HG02884 (cell line): ENCODE measurements around the gene VKORC1L1.
"Not testable (repeated sequence)": the region's sequence is repeated elsewhere in the genome, so short reads cannot be mapped to it uniquely, and the experiment has no call there.

Source experiments
- ATAC-seq: cut with Tn5 transposase; IDR thresholded peaks from one replicate; pipeline ENCODE4 v1.9.1; 2021; ENCODE audit warnings: mild to moderate bottlenecking, moderate library complexity; ENCODE audit not compliant: unreplicated experiment

VKORC1L1 gene

DNA sequence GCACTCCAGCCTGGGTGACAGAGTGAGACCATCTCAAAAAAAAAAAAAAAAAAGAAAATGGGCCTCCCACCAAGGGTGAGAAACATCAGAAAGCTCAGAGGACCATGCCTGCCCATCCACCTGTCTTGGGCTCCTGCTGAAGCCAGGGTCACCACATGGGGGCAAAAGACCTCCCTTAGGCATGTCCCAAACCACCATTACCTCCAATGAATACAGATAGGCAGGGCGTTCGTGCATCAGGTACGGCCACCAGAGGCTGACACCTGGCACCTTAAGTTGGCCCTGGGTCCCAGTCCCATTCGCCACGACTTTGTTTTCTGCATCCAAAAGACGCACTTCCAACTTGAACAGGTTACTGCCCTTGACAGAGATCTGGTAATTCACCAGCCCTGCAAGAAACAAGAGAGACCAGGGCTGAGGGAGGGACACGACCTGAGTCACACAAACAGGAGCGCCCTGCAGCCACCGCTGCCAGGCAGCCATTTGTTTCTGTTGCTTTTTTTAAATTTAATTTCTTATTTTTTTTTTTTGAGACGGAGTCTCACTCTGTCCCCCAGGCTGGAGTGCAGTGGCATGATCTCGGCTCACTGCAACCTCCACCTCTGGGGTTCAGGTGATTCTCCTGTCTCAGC lies 103.1 kb downstream of the VKORC1L1 start:
- no peak for ATAC-seq

DNA sequence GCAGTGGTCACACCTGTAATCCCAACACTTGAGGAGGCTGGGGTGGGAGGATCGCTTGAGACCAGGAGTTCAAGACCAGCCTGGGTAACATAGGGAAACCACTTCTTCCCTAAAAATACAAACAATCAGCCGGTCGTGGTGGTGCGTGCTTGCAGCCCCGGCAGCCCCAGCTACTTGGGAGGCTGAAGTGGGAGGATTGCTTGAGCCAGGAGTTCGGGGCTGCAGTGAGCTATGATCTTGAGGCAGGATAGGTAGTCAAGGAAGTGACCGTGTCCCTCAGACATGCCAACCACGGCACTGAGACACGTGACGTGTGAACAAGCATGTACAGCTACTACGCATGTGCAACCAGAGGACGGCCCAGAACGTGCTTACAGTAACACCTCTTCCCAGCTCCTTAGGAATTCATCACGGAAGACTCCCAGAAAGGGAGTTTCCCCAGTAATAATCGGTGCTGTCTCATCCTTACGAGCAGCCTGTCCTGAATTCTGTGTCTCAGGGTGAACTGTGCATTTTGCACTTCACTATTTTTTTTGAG lies 103.9 kb downstream of the VKORC1L1 start:
- no peak for ATAC-seq

DNA sequence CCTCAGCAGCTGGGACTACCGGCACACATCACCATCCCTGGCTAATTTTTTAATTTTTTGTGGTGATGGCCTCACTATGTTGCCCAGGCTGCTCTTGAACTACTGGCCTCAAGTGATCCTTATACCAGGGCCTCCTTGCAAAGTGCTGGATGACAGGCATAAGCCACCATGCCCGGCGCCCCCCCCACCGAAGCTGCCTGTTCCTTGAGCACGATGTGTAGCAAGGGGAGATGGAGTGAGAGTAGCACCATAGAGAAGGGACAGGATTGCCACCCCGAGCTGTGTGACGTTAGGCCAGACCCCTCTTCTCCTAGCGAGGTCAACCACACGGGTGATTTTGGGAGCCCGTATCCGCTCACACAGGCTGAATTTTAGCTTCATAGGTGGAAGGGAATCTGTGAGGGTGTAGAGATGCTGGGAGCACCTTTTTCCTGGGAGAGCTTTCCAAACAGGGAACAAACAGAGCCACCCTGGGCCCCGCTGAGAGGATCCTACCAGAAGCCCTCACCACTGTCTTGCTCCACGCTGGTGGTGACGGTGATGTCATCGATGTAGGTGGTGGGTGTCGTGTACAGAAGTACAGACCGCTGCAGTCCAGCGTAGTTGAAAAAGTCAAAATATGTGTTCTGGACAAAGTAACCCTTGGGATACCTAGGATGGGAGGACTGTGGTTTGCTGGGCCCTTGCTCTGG lies 106.2 kb downstream of the VKORC1L1 start:
- no peak for ATAC-seq

DNA sequence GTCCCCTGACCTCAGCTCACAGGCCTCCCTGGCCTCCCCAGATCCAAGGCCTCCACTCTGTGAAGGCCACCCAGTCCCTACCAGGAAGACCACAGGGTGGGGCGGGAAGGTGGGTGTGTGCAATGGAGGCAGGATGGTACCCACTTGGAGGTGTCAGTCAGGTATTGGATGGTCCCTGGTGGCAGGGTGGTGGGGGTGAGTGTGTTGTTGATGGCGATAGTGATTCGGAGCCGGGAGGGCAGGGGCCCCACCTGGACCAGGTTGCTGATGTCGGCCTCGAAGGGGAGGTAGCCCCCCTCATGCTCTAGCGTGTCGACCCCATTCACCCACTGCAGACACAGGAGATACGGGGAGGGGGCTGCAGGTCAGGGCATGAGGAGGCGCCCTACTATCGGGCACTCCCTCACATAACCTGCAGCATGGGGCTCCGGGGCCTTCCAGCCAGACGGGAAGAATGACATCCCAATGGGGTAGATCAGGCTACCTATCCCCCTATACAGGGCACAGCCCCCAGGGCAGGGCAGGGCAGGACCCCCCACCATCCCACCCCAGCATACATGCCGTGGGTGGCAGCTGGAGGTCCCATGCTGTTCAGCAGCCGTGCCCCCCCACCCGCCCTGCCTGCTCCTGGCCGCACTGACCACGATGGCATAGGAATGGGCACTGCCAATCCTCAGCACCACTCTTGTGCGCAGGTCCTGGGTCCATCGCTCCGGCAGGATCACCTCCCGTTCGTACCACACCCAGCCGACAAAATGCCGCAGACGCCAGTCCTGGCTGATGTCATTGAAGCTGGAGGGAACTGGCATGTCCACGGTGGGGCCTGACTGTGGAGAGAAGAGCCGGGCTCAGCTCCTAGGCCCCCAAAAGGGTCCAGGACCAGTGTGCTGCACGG lies 107.0 kb downstream of the VKORC1L1 start:
- no peak for ATAC-seq

DNA sequence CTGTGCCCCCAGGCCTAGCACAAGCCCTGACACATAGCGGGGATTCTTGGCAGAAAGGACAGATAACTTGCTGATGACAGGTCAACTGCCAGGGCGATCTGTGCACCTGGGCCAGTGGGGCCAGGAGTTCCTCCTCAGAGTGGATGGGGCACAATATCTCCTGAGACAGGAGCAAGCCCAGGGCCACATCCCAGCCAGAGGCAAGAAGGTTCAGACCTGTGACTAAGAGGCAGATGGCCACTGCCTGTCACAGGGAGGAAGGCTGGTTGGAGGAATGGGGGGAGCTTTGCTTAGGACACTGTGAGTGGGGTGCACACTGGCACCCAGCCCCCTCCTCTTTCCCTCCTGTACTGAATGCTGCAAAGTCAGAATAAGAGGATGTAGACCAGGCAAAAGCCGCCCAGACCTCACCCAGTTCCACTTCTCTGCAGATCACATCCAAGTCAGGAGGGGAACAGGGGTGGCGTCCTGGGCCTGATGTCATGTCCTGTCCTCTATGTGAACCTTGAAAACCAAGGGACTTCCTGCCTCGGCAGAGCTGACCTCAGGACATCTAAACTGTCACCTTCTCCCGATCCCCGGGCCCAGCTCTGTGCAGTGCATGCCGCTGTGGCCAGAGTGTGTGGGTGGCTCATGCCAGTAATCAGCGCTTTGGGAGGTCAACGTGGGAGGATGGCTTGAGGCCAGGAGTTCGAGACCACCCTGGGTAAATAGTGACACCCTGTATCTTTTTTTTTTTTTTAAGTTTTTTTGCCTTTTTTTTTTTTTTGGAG lies 107.8 kb downstream of the VKORC1L1 start:
- ATAC-seq: peak; percentile 68

DNA sequence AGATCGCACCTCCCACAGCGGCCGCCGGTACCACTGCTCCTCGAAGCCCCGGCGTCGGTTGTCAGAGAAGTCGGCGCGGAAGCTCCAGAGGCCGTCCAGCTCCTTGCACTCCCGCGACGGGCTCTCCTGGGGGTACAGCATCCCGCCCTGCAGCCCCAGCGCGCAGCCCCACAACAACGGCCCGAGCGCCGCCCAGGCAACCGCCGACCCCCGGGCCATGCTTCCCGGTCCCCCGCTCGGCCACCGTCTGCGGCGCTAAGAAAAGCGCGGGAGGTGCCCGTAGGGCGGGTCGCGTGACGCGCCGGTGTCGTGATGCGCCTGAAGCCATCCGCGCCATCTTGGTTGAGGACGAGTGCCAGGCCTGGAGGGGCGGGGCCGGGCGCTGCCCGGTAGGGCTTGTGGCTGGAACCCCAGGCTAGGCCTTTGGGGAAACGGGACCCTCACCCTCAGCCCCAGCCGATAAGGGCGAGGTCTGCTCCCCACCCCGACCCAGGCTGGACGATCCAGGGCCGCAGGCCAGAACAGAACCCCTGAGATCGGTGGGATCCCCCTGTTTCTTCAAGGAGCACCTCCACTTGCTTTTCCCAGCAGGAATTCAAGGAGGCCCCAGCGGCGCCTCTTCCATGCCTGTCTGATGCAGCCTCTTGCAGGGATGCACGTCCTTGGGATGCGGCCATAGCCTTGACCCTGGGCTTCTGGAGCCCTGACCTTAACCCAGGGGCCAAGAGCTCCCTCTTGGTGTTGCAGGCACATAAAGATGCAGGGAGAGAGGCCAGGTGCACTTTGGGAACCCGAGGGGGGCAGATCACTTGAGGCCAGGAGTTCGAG lies 109.3 kb downstream of the VKORC1L1 start, which contains the start of gene GUSB:
Gene GUSB, minus strand, starts transcription at position 249 of the 828 bp plus-strand sequence. Its CDS starts 30 bp downstream, at position 219.
- peak; percentile 74 for ATAC-seq

DNA sequence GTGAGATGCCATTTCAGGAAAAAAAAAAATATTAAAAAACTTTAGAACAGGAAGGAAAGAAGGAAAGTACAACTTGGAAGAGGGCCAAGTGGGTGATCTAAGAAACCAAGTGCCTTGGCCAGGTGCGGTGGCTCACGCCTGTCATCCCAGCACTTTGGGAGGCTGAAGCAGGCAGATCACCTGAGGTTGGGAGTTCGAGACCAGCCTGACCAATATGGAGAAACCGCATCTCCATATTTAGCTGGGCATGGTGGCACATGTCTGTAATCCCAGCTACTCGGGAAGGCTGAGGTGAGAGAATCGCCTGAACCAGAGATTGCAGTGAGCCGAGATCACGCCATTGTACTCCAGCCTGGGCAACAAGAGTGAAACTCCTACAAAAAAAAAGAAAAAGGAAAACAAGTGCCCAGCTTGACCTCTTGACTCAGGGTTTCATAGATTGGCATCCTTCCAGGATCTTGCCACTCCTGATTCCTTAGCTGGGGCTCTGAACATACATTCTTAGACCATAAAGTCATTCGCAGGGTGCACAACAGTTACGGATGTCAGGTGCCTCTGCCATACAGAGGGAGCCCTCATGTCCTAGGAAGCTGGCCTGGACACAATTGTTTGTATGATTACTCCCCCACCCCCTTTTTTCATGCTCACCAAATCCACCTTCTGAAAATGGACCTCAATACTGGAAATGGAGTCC lies 111.2 kb downstream of the VKORC1L1 start:
- no peak for ATAC-seq

DNA sequence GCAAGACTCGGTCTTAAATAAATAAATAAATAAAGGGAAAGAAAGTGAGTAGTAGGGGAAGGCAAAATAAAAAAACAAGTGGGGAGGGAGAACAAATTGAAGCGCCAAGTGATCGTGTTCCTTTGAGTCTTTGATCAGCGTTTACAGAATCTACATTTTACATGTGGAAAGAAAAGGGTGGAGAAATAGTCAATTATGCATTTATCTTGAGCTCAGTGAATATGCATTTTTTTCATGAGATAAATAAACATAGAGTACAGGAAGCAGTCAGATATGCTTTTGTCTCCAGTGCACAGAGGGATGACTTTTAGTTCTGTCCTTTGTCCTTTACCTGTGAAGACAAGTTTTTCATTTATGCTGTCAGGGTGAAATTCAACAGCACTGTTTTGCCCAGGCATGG lies 115.2 kb downstream of the VKORC1L1 start:
- no peak for ATAC-seq

DNA sequence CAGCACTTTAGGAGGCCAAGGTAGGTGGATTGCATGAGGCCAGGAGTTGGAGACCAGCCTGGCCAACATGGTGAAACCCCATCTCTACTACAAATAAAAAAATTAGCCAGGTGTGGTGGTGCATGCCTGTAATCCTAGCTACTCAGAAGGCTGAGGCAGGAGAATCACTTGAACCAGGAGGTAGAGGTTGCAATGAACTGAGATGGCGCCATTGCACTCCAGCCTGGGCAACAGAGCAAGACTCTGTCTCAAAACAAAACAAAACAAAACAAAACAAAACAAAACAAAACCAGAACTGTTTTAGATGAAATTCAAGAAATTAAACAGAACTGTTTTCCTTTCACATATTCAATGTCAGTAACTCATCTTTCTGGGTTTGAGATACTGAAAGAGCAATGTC lies 115.6 kb downstream of the VKORC1L1 start:
- not testable (repeated sequence) for ATAC-seq

DNA sequence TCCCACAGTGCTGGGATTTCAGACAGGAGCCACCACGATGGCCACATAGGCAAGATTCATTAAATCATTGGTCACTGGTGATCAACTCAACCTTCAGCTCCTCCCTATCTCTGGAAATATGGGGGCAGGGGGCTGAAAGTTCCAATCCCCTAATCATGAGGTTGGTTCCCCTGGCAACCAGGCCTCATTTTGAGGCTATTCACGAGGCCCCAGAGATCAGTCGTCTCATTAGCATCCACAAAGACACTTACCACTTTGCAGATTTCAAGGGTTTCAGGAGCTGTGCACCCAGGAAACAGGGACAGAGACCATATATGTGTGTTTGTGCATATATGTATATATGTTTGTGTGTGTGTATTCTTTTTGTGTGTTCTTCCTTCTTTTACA lies 116.8 kb downstream of the VKORC1L1 start:
- no peak for ATAC-seq

DNA sequence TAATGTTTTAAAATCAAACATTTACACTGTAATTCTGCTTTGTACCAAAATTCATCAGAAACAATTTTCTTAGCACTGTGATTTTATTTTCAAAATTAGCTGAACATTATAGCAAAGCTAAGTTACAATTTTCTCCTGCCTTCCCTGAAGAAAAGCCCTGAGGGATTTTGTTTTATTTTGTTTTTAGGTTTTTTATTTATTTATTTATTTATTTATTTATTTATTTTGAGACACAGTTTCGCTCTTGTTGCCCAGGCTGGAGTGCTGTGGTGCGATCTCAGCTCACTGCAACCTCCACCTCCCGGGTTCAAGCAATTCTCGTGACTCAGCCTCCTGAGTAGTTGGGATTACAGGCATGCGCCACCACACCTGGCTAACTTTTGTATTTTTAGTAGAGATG lies 119.0 kb downstream of the VKORC1L1 start:
- ATAC-seq: not testable (repeated sequence)

DNA sequence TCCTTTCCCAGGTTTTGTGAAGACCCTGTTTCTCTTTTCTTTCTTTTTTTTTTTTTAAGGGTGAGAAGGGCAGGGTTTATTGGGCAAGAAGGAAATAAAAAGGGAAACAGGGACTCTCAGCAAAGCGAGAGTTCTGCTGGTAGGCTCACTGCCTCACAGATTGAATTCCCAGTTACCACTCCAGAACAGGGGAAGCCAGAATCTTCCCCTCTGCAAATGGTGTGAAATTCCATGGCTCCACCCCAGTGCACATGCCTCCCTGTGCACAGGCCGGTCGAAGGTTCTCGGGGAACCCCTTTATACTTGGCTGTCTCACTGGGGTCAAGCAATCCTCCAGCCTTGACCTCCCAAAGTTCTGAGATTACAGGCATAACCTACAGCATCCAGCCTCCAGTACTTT lies 119.7 kb downstream of the VKORC1L1 start:
- no peak for ATAC-seq

DNA sequence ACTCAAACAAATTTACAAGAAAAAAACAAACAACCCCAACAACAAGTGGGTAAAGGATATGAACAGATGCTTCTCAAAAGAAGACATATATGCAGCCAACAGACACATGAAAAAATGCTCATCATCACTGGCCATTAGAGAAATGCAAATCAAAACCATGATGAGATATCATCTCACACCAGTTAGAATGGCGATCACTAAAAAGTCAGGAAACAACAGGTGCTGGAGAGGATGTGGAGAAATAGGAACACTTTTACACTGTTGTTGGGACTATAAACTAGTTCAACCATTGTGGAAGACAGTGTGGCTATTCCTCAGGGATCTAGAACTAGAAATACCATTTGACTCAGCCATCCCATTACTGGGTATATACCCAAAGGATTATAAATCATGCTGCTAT lies 122.1 kb downstream of the VKORC1L1 start:
- ATAC-seq: not testable (repeated sequence)

DNA sequence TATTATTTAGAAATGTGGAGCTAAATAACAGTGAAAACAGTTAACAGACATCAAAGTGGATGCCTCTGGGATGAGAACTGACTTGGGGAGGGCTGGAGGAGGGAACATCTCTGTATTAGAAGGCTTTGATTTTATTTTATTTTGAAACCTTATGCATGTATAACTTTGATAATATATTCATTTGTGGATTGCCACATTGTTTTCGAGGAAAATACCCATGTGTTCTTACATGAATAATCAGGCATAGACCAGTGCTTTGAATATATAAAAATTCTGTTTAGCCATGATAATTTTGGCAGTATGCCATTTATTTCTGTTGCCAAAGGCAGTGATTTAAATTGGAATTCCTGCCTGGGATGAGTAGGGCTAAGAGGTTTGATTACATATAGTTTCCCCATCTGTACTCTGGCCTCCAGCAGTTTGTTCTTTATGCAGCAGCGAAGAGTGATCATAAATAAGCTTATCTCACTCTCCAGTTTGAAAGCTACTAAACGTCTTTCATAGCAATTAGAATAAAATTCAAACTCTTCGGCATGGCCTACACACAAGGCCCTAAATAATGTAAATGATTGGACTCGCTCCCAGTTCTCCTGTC lies 128.0 kb downstream of the VKORC1L1 start:
- ATAC-seq: not testable (repeated sequence)

DNA sequence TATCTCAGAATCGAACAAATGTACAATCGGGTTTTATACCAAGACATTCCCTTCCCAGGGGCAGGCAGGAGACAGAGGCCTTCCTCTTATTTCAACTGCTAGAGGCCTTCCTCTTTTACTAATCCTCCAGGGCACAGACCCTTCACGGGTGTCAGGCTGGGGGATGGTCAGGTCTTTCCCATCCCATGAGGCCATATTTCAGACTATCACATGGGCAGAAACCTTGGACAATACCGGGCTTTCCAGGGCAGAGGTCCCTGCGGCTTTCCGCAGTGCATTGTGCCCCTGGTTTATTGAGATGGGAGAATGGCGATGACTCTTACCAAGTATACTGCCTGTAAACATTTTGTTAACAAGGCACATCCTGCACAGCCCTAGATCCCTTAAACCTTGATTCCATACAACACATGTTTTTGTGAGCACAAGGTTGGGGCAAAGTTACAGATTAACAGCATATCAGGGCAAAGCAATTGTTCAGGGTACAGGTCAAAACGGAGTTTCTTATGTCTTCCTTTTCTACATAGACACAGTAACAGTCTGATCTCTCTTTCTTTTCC lies 132.3 kb downstream of the VKORC1L1 start:
- not testable (repeated sequence) for ATAC-seq

DNA sequence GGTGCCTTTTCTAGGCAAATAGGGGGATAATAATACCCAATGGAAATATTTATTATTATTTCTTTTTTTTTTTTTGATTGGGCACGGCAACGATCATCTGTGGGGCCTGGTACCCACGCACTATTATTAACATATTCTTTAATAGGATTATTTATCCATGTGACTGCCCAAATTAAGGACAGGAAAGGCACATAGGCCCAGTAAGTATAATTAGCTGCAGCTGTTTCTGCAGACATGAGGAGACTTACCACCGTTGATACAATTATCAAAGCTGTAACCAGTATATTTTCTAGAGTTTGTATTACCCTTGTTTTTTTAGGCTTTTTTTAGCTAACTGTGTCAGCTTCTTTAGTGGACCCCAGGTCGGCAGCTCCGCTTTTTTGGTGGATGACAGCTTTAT lies 134.4 kb downstream of the VKORC1L1 start:
- no peak for ATAC-seq
